GM18519 (cell line): Measurements from ENCODE around the gene DUSP22.

Experiments used
- ATAC-seq: cut with Tn5 transposase; IDR thresholded peaks from one replicate; pipeline ENCODE4 v1.9.1; 2021; ENCODE audit warnings: mild to moderate bottlenecking, moderate library complexity; ENCODE audit not compliant: unreplicated experiment, low FRiP score

DUSP22 gene

GRCh38 chr6:296151-297122 lies 4.2 kb downstream of the DUSP22 start:
- peak; percentile 22 for ATAC-seq

GRCh38 chr6:297571-298232 lies 5.4 kb downstream of the DUSP22 start:
- no peak for ATAC-seq

- ATAC-seq: no peak
These were observed 6.2 kb downstream of the DUSP22 start for GRCh38 chr6:298233-299103.

GRCh38 chr6:299104-299980 lies 7.1 kb downstream of the DUSP22 start:
- ATAC-seq: no peak

GRCh38 chr6:300026-300425 lies 7.7 kb downstream of the DUSP22 start:
- no peak for ATAC-seq

GRCh38 chr6:300494-301198 lies 8.4 kb downstream of the DUSP22 start:
- no peak for ATAC-seq

GRCh38 chr6:301526-301925 lies 9.2 kb downstream of the DUSP22 start:
- ATAC-seq: no peak

GRCh38 chr6:301929-302705 lies 9.8 kb downstream of the DUSP22 start:
- no peak for ATAC-seq

GRCh38 chr6:302760-303159 lies 10.5 kb downstream of the DUSP22 start:
- ATAC-seq: no peak

GRCh38 chr6:303263-303662 lies 11.0 kb downstream of the DUSP22 start:
- ATAC-seq: no peak

GRCh38 chr6:303948-304558 lies 11.8 kb downstream of the DUSP22 start:
- no peak for ATAC-seq

- ATAC-seq: no peak
These were observed 12.6 kb downstream of the DUSP22 start for GRCh38 chr6:304833-305370.

GRCh38 chr6:305371-306206 lies 13.3 kb downstream of the DUSP22 start:
- peak; percentile 88 for ATAC-seq

- ATAC-seq: no peak
These were observed 14.4 kb downstream of the DUSP22 start for GRCh38 chr6:306641-307061.

GRCh38 chr6:307065-307814 lies 15.0 kb downstream of the DUSP22 start:
- ATAC-seq: no peak

- ATAC-seq: no peak
These were observed 15.6 kb downstream of the DUSP22 start for GRCh38 chr6:307874-308273.
